Heart left ventricle (tissue), 13 donors: ENCODE measurements around the gene TCF4.

Experiments used
- CTCF ChIP-seq, 12 donors: fragments of 200-600 bp; sonication (generic) in 4 of 12; IDR thresholded peaks; one replicate each; pipeline versions ENCODE4 v1.5.0 to v1.8.0; 2018 to 2022; ENCODE audit warnings: antibody characterized with exemption in 12 of 12, mild to moderate bottlenecking in 5 of 12
- POLR2A ChIP-seq, 2 donors: fragments of 450-650 bp; IDR thresholded peaks; one replicate each; pipeline ENCODE4 v1.6.1; 2017; ENCODE audit warnings: antibody characterized with exemption in 2 of 2, mild to moderate bottlenecking in 2 of 2, moderate library complexity in 2 of 2
- donor health status: ischemic (EF 13 %, LVEDD 7.1; RV severe dilation, severe dysfunction).
- donor health status: DM: no; HTN: yes; CAD: no.
- donor health status: DM: no; HTN: no; CAD: no.
- donor health status: ischemic (EF 25% LVEDD 6.9; RV normal size, moderate dysfunction).
- donor health status: ischemic (EF 25% LVEDD 5.7; RV mildly dilated, moderate dysfunction).
- donor health status: ischemic (EF 35%, LVEDD 5.7; RV mildly dilated, moderate dysfunction).
- donor health status: nonischemic (EF 11% LVEDD 7.7; RV severe dilation, severe dysfunction).
- donor health status: DM: yes; HTN: yes; CAD: no.
- donor health status: PGD.
- donor health status: ischemic (EF 29% LVEDD 5.4; RV normal size, mild dysfunction).
- donor health status: nonischemic (EF 23%, LVEDD 6.1; RV moderate dilation, normal function).

GRCh38 chr18:55457028-55457427 lies 131.0 kb downstream of the TCF4 start:
- TF ChIP-seq CTCF (IDR thresholded peaks at IDR 0.05) (no peak), POLR2A (IDR thresholded peaks at IDR 0.05) (no peak)
